Small intestine (tissue), 7 donors: ENCODE results near the gene UCK1. TPM values are rescaled to one million over a fixed set of nuclear protein-coding genes. Genes with fewer than 3 reads are reported as not detected.

Experiments
- DNase-seq, 2 donors: peaks; one replicate each; pipeline versions ENCODE4 v3.0.0 to v3.0.0-alpha.2; 2013
- FAIRE-seq: peaks from 2 replicates; lab custom pipeline; 2012; peaks lifted over from hg19 to GRCh38; lab: Jason Lieb, UNC
- H3K27ac ChIP-seq, 3 donors: one replicate each; pipeline ENCODE4 v1.5.1; 2013; ENCODE audit warnings: low read length in 2 of 3, mild to moderate bottlenecking in 2 of 3, control low read depth in 1 of 3, inconsistent platforms in 1 of 3, low read depth in 1 of 3, moderate library complexity in 1 of 3
- H3K27me3 ChIP-seq, 3 donors: one replicate each; pipeline ENCODE4 v1.6.1; 2013; ENCODE audit warnings: low read length in 3 of 3, inconsistent platforms in 1 of 3; ENCODE audit not compliant: control insufficient read depth in 3 of 3, insufficient read depth in 3 of 3
- H3K36me3 ChIP-seq, 3 donors: one replicate each; pipeline ENCODE4 v1.6.1; 2013; ENCODE audit warnings: low read length in 3 of 3, inconsistent platforms in 1 of 3, low read depth in 1 of 3, mild to moderate bottlenecking in 1 of 3, moderate library complexity in 1 of 3; ENCODE audit not compliant: control insufficient read depth in 3 of 3, insufficient read depth in 2 of 3
- H3K4me1 ChIP-seq, 3 donors: one replicate each; pipeline ENCODE4 v1.6.1; 2013; ENCODE audit warnings: low read length in 2 of 3, inconsistent platforms in 1 of 3, low read depth in 1 of 3, mild to moderate bottlenecking in 1 of 3, moderate library complexity in 1 of 3; ENCODE audit not compliant: control insufficient read depth in 3 of 3, insufficient read depth in 2 of 3
- H3K4me3 ChIP-seq, 3 donors: one replicate each; pipeline ENCODE4 v1.5.1; 2013; ENCODE audit warnings: low read length in 3 of 3, control low read depth in 1 of 3, inconsistent platforms in 1 of 3, low read depth in 1 of 3, mild to moderate bottlenecking in 1 of 3, moderate library complexity in 1 of 3
- H3K9me3 ChIP-seq, 2 donors: one replicate each; pipeline ENCODE4 v1.6.1; 2013; ENCODE audit warnings: low read depth in 1 of 2, low read length in 1 of 2; ENCODE audit not compliant: control insufficient read depth in 2 of 2, insufficient read depth in 1 of 2
- WGBS, 3 donors: extraction: QIAGEN DNeasy Blood & Tissue Kit; methylation state at CpG; one replicate each; pipeline ENCODE4 v1.1.7; 2013; 5-methylcytosine and 5-hydroxymethylcytosine counted together
- polyA plus RNA-seq, 4 donors: library from polyadenylated mRNA; stranded (reverse) in 3 of 4; unstranded in 1 of 4; fragments of 200-250 nt in 3 of 4; fragments of 120-200 nt in 1 of 4; gene quantifications; one replicate each; pipeline versions ENCODE4 v1.2.1 to v1.2.3, GENCODE V29; 2013
- donor health status: healthy with polysubstance abuse.
- donor health status: control.
- donor health status: control.
- donor health status: Bipolar disorder and iron deficiency.
- donor health status: healthy.

The UCK1 gene
- polyA plus RNA-seq, 4 donors = 18.1 to 40.6 (median 27.7) TPM

DNA sequence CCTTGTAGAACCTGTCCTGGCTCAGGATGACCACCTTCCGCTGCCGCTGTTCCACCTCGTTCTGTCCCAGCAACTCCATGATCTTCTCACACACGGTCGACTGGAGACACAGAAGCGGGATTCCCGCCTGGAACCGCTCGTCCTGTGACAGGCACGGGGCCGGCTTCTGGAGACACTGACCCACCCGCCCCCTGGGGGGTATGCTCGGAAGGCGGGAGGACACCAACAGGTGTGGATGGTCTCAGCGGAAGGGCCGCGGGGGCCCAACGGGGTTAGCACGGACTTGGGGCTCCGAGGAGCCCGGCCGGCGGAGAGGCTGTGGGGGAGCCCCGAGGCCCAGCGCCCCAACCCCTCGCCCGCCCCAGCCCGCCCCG is 530 bp downstream of the UCK1 start:
- 3 to 4% (median 3%) methylated on average over 14 to 29 of the region's 29 CpGs for WGBS, 3 donors
- H3K27ac ChIP-seq = peak overlapping the region in 1 of 3 donors; percentile 34
- FAIRE-seq = no peak

GRCh38 chr9:131529597-131530545 is 1.2 kb downstream of the UCK1 start:
- WGBS, 3 donors = 48 to 62% (median 55%) methylated on average over 24 of the region's 24 CpGs
- peaks cover 0 to 12% (median 0%) of the 10 kb centered on the region in 3 donors for H3K4me1 ChIP-seq
- peak overlapping the region in 1 of 3 donors; percentile 34 for H3K27ac ChIP-seq
- H3K4me3 ChIP-seq = peak overlapping the region; percentile 78 to 98 (median 91)
- peaks cover 12 to 54% (median 14%) of the 10 kb centered on the region in 3 donors for H3K36me3 ChIP-seq
- FAIRE-seq (no peak), DNase-seq (peak; percentile 35 to 75)
- no peaks in the 10 kb centered on the region for H3K27me3 ChIP-seq
- H3K9me3 ChIP-seq = no peaks in the 10 kb centered on the region

More for the DNA sequence above, 530 bp downstream of the UCK1 start:
- H3K36me3 ChIP-seq = peaks cover 12 to 47% (median 14%) of the 10 kb centered on the region in 3 donors
- H3K9me3 ChIP-seq = no peaks in the 10 kb centered on the region
- peaks cover 0 to 14% (median 0%) of the 10 kb centered on the region in 3 donors for H3K4me1 ChIP-seq
- DNase-seq = peak; percentile 14 to 65
- peak overlapping the region; percentile 78 to 98 (median 91) for H3K4me3 ChIP-seq
- no peaks in the 10 kb centered on the region for H3K27me3 ChIP-seq

- 96 to 97% (median 96%) methylated on average over 34 to 35 of the region's 35 CpGs for WGBS, 3 donors
- Histone ChIP-seq H3K9me3 (no peaks in the 10 kb centered on the region), H3K36me3 (peaks cover 15 to 62% (median 18%) of the 10 kb centered on the region in 3 donors), H3K27me3 (no peaks in the 10 kb centered on the region), H3K27ac (no peak overlapping the region), H3K4me3 (no peak overlapping the region), H3K4me1 (peaks cover 0 to 8% (median 0%) of the 10 kb centered on the region in 3 donors)
- FAIRE-seq (no peak), DNase-seq (no peak)
Measured at GRCh38 chr9:131528886-131529505, 2.1 kb downstream of the UCK1 start.

GRCh38 chr9:131528186-131528585 is 2.9 kb downstream of the UCK1 start:
- no peak overlapping the region for H3K4me3 ChIP-seq
- H3K36me3 ChIP-seq = peaks cover 15 to 70% (median 22%) of the 10 kb centered on the region in 3 donors
- no peak overlapping the region for H3K27ac ChIP-seq
- no peaks in the 10 kb centered on the region for H3K9me3 ChIP-seq
- peaks cover 0 to 8% (median 0%) of the 10 kb centered on the region in 3 donors for H3K4me1 ChIP-seq
- FAIRE-seq (no peak), DNase-seq (no peak)
- 91 to 93% (median 92%) methylated on average over 7 of the region's 7 CpGs for WGBS, 3 donors
- no peaks in the 10 kb centered on the region for H3K27me3 ChIP-seq

GRCh38 chr9:131525643-131526565 is 5.2 kb downstream of the UCK1 start:
- peaks cover 15 to 93% (median 22%) of the 10 kb centered on the region in 3 donors for H3K36me3 ChIP-seq
- 90 to 93% (median 91%) methylated on average over 19 of the region's 19 CpGs for WGBS, 3 donors

DNA sequence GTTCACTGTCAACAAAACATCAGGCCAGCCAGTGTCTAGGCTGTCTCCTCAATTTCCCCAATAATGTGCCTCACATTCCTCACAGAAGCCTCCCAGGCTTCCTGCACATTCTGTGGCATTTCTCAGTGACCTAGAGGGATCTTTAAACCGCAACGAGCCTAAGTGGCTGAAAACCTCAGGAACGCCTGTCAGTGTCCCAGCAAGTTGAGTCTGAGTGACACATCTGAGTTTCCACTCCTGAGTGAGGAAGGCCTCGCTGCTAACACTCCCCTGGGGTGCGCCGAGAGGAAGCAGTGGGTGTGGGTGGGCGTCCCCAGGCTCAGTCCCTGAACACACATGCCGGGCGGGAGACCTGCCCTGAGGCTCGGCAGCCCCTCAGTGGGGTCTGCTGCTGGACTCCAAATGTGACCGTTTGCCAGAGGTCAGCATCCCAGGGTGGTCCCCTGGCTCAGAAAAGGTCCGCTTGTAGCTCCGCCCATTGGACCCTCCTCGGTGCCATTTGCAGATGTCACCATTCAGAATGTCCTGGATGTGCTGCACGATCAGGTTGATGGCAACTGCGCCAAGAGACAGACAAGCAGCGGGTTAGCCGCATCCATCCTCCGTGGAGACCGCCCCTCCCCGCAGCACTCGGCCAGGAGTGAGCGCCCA is 6.3 kb downstream of the UCK1 start:
- FAIRE-seq (no peak), DNase-seq (no peak)
- no peaks in the 10 kb centered on the region for H3K9me3 ChIP-seq
- H3K4me1 ChIP-seq = peaks cover 0 to 8% (median 0%) of the 10 kb centered on the region in 3 donors
- WGBS, 3 donors = 87 to 92% (median 91%) methylated on average over 23 of the region's 23 CpGs
- no peak overlapping the region for H3K27ac ChIP-seq
- H3K27me3 ChIP-seq = no peaks in the 10 kb centered on the region
- no peak overlapping the region for H3K4me3 ChIP-seq
- peaks cover 15 to 98% (median 26%) of the 10 kb centered on the region in 3 donors for H3K36me3 ChIP-seq

More at GRCh38 chr9:131525643-131526565, 5.2 kb downstream of the UCK1 start:
- H3K27me3 ChIP-seq = no peaks in the 10 kb centered on the region
- H3K4me3 ChIP-seq = no peak overlapping the region
- no peaks in the 10 kb centered on the region for H3K9me3 ChIP-seq
- FAIRE-seq (no peak), DNase-seq (no peak)
- peaks cover 0 to 8% (median 0%) of the 10 kb centered on the region in 3 donors for H3K4me1 ChIP-seq
- no peak overlapping the region for H3K27ac ChIP-seq

- Histone ChIP-seq H3K36me3 (peaks cover 15 to 98% (median 30%) of the 10 kb centered on the region in 3 donors), H3K4me3 (no peak overlapping the region), H3K9me3 (no peaks in the 10 kb centered on the region), H3K27me3 (no peaks in the 10 kb centered on the region), H3K4me1 (no peaks in the 10 kb centered on the region), H3K27ac (no peak overlapping the region)
- 84 to 89% (median 85%) methylated on average over 29 of the region's 29 CpGs for WGBS, 3 donors
- FAIRE-seq (no peak), DNase-seq (no peak)
Measured at GRCh38 chr9:131523451-131524435, 7.3 kb downstream of the UCK1 start.
